H1 (cell line): ENCODE data around the gene IL13. TPM values are rescaled to one million over a fixed set of nuclear protein-coding genes. Genes with fewer than 3 reads are reported as not detected.

ENCODE experiments used
- CTCF ChIP-seq, 3 experiments: IDR thresholded peaks; 1 replicate in 2 of 3; 2 replicates in 1 of 3; pipeline versions ENCODE4 v1.5.1 to v1.6.1; 2011; ENCODE audit warnings: low read length in 3 of 3, mild to moderate bottlenecking in 3 of 3, inconsistent platforms in 2 of 3, low read depth in 1 of 3, moderate library complexity in 1 of 3; ENCODE audit not compliant: insufficient read depth in 1 of 3; ENCODE audit errors: control extremely low read depth in 1 of 3
- GTF2F1 ChIP-seq: IDR thresholded peaks from 2 replicates; pipeline ENCODE4 v1.6.1; 2012; ENCODE audit warnings: low read depth, low read length, improper control_type of control experiment, borderline replicate concordance
- NRF1 ChIP-seq: IDR thresholded peaks from 2 replicates; pipeline ENCODE4 v1.6.1; 2011; ENCODE audit warnings: mild to moderate bottlenecking, low read depth, low read length, improper control_type of control experiment
- polyA plus RNA-seq, 7 experiments: library from polyadenylated mRNA; depleted of rRNA in 3 of 7; stranded (reverse) in 5 of 7; unstranded in 2 of 7; fragments of >200 nt in 5 of 7; fragments of 200-250 nt in 2 of 7; gene quantifications; 1 replicate in 5 of 7; 2 replicates in 1 of 7; 4 replicates in 1 of 7; pipeline versions ENCODE4 v1.2.1 to v1.2.3, GENCODE V29; 2011 to 2013; ENCODE audit warnings: missing spikeins in 2 of 7, mixed read lengths in 2 of 7
- total RNA-seq: library from RNA; stranded (reverse); fragmentation: NEBNext Ultra II Directional; extraction: Animal tissue kit (Norgen Biotek cat#: 25700); gene quantifications from 2 replicates; pipeline ENCODE4 v1.2.1, GENCODE V29; 2021
- TF ChIP-seq, protein P1 (sequence below): IDR thresholded peaks from 2 replicates; pipeline ENCODE4 v1.6.1; 2012; ENCODE audit warnings: low read length, inconsistent platforms

The IL13 gene
- total and polyA plus RNA-seq, 2 of the 8 experiments (the other 6 are each of a cell fraction or from before 2014, with no cell fraction given) = not detected

- no peak for TF ChIP-seq CTCF (IDR thresholded peaks at IDR 0.05; ENCODE audit: control extremely low read depth in 1 of 3, insufficient read depth in 1 of 3, low read depth in 1 of 3, low read length in 3 of 3)
- TF ChIP-seq GTF2F1 = no peak
- TF ChIP-seq NRF1 = no peak
- TF ChIP-seq, protein P1, sequence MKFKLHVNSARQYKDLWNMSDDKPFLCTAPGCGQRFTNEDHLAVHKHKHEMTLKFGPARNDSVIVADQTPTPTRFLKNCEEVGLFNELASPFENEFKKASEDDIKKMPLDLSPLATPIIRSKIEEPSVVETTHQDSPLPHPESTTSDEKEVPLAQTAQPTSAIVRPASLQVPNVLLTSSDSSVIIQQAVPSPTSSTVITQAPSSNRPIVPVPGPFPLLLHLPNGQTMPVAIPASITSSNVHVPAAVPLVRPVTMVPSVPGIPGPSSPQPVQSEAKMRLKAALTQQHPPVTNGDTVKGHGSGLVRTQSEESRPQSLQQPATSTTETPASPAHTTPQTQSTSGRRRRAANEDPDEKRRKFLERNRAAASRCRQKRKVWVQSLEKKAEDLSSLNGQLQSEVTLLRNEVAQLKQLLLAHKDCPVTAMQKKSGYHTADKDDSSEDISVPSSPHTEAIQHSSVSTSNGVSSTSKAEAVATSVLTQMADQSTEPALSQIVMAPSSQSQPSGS = no peak
Observed at GRCh38 chr5:132680780-132681475, 23.0 kb downstream of the IL13 start (continued).
